Hindlimb muscle (tissue), 1 donor: ENCODE measurements around the gene TUBB8B. TPM values are rescaled to one million over a fixed set of nuclear protein-coding genes. Genes with fewer than 3 reads are reported as not detected.
"Not testable (repeated sequence)": the region's sequence is repeated elsewhere in the genome, so short reads cannot be mapped to it uniquely, and the experiment has no call there.

ENCODE experiments used
- DNase-seq: peaks from one replicate; pipeline ENCODE4 v3.0.0-alpha.2; 2013
- polyA plus RNA-seq: library from polyadenylated mRNA; unstranded; fragments of 120-200 nt; gene quantifications from one replicate; pipeline ENCODE4 v1.2.1, GENCODE V29; 2013; ENCODE audit not compliant: insufficient read length

Gene TUBB8B
- polyA plus RNA-seq, 1 donor: not detected

DNA sequence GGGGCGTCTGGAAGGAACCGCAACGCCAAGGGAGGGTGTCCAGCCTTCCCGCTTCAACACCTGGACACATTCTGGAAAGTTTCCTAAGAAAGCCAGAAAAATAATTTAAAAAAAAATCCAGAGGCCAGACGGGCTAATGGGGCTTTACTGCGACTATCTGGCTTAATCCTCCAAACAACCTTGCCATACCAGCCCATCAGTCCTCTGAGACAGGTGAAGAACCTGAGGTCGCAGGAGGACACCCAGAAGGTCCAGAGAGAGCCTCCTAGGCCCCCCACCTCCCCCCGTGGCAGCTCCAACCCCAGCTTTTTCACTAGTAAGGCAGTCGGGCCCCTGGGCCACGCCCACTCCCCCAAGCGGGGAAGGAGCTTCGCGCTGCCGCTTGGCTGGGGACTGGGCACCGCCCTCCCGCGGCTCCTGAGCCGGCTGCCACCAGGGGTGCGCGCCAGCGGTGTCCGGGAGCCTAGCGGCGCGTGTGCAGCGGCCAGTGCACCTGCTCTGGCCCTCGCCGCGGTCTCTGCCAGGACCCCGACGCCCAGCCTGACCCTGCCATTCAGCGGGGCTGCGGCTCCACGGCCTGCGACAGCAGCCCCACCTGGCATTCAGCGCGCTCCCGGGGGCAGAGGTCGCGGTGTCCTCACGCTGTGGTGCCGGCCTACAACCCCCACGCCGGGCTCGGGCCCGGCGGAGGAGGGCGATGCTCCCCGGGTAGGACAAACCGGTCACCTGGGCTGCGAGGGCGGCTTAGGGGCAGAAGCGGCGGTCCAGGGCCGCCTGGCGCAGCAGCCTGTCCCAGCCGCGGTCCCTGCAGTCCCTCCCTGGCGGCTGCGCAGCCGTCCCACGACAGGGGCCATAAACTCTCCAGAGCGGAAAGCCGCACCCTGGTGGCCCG is 37.8 kb downstream of the TUBB8B start:
- not testable (repeated sequence) for DNase-seq

DNA sequence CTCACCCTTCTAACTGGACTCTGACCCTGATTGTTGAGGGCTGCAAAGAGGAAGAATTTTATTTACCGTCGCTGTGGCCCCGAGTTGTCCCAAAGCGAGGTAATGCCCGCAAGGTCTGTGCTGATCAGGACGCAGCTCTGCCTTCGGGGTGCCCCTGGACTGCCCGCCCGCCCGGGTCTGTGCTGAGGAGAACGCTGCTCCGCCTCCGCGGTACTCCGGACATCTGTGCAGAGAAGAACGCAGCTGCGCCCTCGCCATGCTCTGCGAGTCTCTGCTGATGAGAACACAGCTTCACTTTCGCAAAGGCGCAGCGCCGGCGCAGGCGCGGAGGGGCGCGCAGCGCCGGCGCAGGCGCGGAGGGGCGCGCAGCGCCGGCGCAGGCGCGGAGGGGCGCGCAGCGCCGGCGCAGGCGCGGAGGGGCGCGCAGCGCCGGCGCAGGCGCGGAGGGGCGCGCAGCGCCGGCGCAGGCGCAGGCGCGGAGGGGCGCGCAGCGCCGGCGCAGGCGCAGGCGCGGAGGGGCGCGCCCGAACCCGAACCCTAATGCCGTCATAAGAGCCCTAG is 38.7 kb downstream of the TUBB8B start:
- DNase-seq: not testable (repeated sequence)

DNA sequence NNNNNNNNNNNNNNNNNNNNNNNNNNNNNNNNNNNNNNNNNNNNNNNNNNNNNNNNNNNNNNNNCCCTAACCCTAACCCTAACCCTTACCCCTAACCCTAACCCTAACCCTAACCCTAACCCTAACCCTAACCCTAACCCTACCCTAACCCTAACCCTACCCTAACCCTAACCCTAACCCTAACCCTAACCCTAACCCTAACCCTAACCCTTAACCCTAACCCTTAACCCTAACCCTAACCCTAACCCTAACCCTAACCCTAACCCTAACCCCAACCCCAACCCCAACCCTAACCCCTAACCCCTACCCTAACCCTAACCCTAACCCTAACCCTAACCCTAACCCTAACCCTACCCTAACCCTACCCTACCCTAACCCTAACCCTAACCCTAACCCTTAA is 39.5 kb downstream of the TUBB8B start:
- DNase-seq: not testable (repeated sequence)

Other genes starting within 250 kb of the TUBB8B start
- gene USP14, start 108.9 kb upstream of the TUBB8B start, polyA plus RNA-seq: 55.3 TPM
- 47.0 TPM for gene THOC1, start 218.4 kb upstream of the TUBB8B start, polyA plus RNA-seq